Psoas muscle (tissue), 8 donors: Measurements from ENCODE around the gene STAB2. TPM values are rescaled to one million over a fixed set of nuclear protein-coding genes. Genes with fewer than 3 reads are reported as not detected.

Source experiments
- ATAC-seq, 4 donors: fragments of 200-7000 bp; cut with Tn5 transposase; one replicate each; pipeline ENCODE4 v1.9.1; 2020; ENCODE audit warnings: moderate library complexity in 3 of 4, mild to moderate bottlenecking in 2 of 4
- DNase-seq, 2 donors: peaks; one replicate each; pipeline ENCODE4 v3.0.0-alpha.2; 2020
- H3K27ac ChIP-seq: fragments of 200-600 bp; one replicate; pipeline ENCODE4 v1.8.0; 2022
- H3K27me3 ChIP-seq, 3 donors: fragments of 200-600 bp in 1 of 3; one replicate each; pipeline versions ENCODE4 v1.6.1 to v1.8.0; 2013 to 2022; ENCODE audit warnings: low read length in 2 of 3, mild to moderate bottlenecking in 2 of 3, moderate library complexity in 1 of 3; ENCODE audit not compliant: insufficient read depth in 3 of 3
- H3K36me3 ChIP-seq, 2 donors: fragments of 200-600 bp in 1 of 2; one replicate each; pipeline versions ENCODE4 v1.6.1 to v1.8.0; 2013 to 2022; ENCODE audit warnings: low read depth in 1 of 2, mild to moderate bottlenecking in 1 of 2, moderate library complexity in 1 of 2; ENCODE audit not compliant: insufficient read depth in 1 of 2
- H3K4me1 ChIP-seq: fragments of 200-600 bp; one replicate; pipeline ENCODE4 v1.8.0; 2022
- H3K4me3 ChIP-seq: fragments of 200-600 bp; one replicate; pipeline ENCODE4 v1.8.0; 2022; ENCODE audit warnings: mild to moderate bottlenecking
- H3K9me3 ChIP-seq: fragments of 200-600 bp; one replicate; pipeline ENCODE4 v1.8.0; 2022
- WGBS, 3 donors: extraction: QIAGEN DNeasy Blood & Tissue Kit; methylation state at CpG; one replicate each; pipeline versions ENCODE4 v1.1.6 to v1.1.7; 2013; 5-methylcytosine and 5-hydroxymethylcytosine counted together
- intact Hi-C, 2 donors: fragments of 100-400 bp; cut with DNase I; formaldehyde crosslinking; loops; one replicate each; pipeline versions ENCODE4 v1.11.0 to v1.14.2; 2022
- polyA plus RNA-seq, 3 donors: library from polyadenylated mRNA; stranded (reverse); fragments of 200-250 nt; gene quantifications; one replicate each; pipeline ENCODE4 v1.2.3, GENCODE V29; 2013
- total RNA-seq, 4 donors: library from RNA; stranded (reverse); fragmentation: NEBNext Ultra II Directional in 2 of 4; extraction: Animal tissue kit (Norgen Biotek cat#: 25700) in 2 of 4; gene quantifications; one replicate each; pipeline versions ENCODE4 v1.2.1 to v1.2.4, GENCODE V29; 2021 to 2023
- TF ChIP-seq, protein P1 (sequence below): fragments of 200-600 bp; IDR thresholded peaks from one replicate; pipeline ENCODE4 v1.8.0; 2022; ENCODE audit warnings: antibody characterized with exemption
- donor health status: healthy with polysubstance abuse.
- donor health status: DM: no; HTN: no; CAD: no; lungs with moderate emphysema.
- donor health status: Bipolar disorder and iron deficiency.
- donor health status: healthy.
- donor health status: DM: yes; HTN: yes; CAD: no.
- donor health status: DM: no; HTN: no; CAD: no.
- donor health status: DM: no; HTN: no; CAD: no.
- donor health status: DM: yes; HTN: yes; CAD: no.

STAB2 gene
- total and polyA plus RNA-seq, 7 donors, result under 0.01 to 0.32 (median 0.06) TPM; not detected in 2

DNA sequence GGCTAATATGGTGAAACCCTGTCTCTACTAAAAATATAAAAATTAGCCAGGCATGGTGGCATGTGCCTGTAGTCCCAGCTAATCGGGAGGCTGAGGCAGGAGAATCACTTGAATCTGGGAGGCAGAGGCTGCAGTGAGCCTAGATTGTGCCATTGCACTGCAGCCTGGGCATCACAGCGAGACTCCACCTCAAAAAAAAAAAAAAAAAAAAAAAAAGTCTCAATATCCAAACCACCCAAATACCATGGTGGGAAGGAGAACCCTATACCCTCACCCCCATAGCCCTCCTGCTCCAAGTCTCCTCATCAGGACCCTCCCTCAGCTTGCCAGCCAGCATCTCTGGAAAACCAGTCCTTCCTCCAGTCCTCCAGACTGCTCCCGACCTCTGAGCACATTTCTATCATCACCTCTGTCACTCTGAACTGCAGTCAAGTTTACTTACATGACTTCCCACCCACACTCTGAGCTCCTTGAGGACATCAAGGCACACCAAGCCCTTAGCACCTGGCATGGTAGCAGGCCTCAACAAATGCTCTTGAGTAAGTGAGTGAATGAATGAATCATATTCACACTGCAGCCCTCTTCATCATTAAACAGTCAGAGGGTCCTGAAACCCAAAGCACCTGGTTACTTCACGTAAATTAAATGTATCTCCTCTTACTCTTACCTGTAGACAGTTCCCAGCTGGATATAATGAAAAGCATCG is 218.7 kb downstream of the STAB2 start:
- intact Hi-C loops, result no loop called here
- no peak overlapping the region for H3K27ac ChIP-seq
- H3K4me1 ChIP-seq, result peaks cover 52% of the 10 kb centered on the region
- no peak for ATAC-seq
- peaks cover 0 to 9% of the 10 kb centered on the region in 2 donors for H3K36me3 ChIP-seq
- H3K9me3 ChIP-seq, result no peaks in the 10 kb centered on the region
- H3K4me3 ChIP-seq, result no peak overlapping the region
- DNase-seq, result no peak
- TF ChIP-seq, protein P1, sequence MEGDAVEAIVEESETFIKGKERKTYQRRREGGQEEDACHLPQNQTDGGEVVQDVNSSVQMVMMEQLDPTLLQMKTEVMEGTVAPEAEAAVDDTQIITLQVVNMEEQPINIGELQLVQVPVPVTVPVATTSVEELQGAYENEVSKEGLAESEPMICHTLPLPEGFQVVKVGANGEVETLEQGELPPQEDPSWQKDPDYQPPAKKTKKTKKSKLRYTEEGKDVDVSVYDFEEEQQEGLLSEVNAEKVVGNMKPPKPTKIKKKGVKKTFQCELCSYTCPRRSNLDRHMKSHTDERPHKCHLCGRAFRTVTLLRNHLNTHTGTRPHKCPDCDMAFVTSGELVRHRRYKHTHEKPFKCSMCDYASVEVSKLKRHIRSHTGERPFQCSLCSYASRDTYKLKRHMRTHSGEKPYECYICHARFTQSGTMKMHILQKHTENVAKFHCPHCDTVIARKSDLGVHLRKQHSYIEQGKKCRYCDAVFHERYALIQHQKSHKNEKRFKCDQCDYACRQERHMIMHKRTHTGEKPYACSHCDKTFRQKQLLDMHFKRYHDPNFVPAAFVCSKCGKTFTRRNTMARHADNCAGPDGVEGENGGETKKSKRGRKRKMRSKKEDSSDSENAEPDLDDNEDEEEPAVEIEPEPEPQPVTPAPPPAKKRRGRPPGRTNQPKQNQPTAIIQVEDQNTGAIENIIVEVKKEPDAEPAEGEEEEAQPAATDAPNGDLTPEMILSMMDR, result no peak
- 86 to 93% (median 87%) methylated on average over 5 of the region's 5 CpGs for WGBS, 3 donors
- H3K27me3 ChIP-seq, result no peaks in the 10 kb centered on the region

- ATAC-seq, result no peak
- Histone ChIP-seq H3K27me3 (no peaks in the 10 kb centered on the region), H3K27ac (no peak overlapping the region), H3K4me1 (peaks cover 42% of the 10 kb centered on the region), H3K9me3 (no peaks in the 10 kb centered on the region), H3K4me3 (no peak overlapping the region), H3K36me3 (peaks cover 0 to 9% of the 10 kb centered on the region in 2 donors)
- intact Hi-C loops, result no loop called here
- TF ChIP-seq, protein P1, result no peak
- WGBS, 3 donors, result 88 to 93% (median 92%) methylated on average over 4 of the region's 4 CpGs
- DNase-seq, result no peak
Measured at GRCh38 chr12:103806803-103807202, 219.7 kb downstream of the STAB2 start.

DNA sequence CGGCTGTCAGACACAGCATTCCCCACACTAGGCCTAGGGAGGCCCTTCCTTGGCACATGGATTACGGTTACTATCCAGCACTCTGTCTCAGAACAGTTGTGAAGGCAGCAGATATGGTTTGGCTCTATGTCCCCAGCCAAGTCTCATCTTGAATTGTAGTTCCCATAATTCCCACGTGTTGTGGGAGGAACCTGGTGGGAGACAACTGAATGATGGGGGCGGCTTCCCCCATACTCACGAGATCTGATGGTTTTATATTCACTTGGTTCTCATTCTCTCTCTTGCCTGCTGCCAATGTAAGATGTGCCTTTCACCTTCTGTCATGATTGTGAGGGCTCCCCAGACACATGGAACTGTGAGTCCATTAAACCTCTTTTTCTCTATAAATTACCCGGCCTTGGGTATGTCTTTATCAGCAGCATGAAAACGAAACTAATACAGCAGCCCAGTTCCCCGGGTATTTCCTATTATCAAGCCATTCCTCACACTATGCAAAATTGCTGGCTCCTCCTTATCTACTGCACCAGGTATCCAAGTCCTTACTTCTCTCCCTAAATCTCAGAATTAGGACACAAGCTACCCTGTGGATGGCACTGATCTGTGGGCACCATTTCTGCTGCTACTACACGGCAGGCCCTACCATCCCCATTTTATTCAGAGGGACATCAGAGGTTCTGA is 220.6 kb downstream of the STAB2 start:
- TF ChIP-seq, protein P1, result no peak
- DNase-seq, result no peak
- WGBS, 3 donors, result 73 to 85% (median 83%) methylated on average over 9 of the region's 9 CpGs
- intact Hi-C loops, result no loop called here
- H3K27ac ChIP-seq, result peak overlapping the region; percentile 5
- peak in 2 of 4 donors; percentile 14 to 15 for ATAC-seq
- no peaks in the 10 kb centered on the region for H3K27me3 ChIP-seq
- H3K4me1 ChIP-seq, result peaks cover 33% of the 10 kb centered on the region
- no peak overlapping the region for H3K4me3 ChIP-seq
- H3K9me3 ChIP-seq, result no peaks in the 10 kb centered on the region
- peaks cover 0 to 9% of the 10 kb centered on the region in 2 donors for H3K36me3 ChIP-seq

GRCh38 chr12:103808239-103808880 is 221.3 kb downstream of the STAB2 start:
- ATAC-seq, result peak; percentile 39 to 66 (median 52)

More at GRCh38 chr12:103808239-103808880, 221.3 kb downstream of the STAB2 start:
- Histone ChIP-seq H3K9me3 (no peaks in the 10 kb centered on the region), H3K4me3 (no peak overlapping the region), H3K36me3 (peaks cover 1 to 9% of the 10 kb centered on the region in 2 donors), H3K27ac (peak overlapping the region; percentile 5), H3K27me3 (no peaks in the 10 kb centered on the region), H3K4me1 (peaks cover 29% of the 10 kb centered on the region)
- TF ChIP-seq, protein P1, result no peak
- intact Hi-C loops, result no loop called here
- no peak for DNase-seq
- 34 to 40% (median 37%) methylated on average over 6 of the region's 6 CpGs for WGBS, 3 donors
